Measurements from ENCODE around the gene ATXN7L3B. TPM values are rescaled to one million over a fixed set of nuclear protein-coding genes. Genes with fewer than 3 reads are reported as not detected.

The ATXN7L3B gene
- total RNA-seq, 1 donor from 2014 or later = 35.5 TPM

DNA sequence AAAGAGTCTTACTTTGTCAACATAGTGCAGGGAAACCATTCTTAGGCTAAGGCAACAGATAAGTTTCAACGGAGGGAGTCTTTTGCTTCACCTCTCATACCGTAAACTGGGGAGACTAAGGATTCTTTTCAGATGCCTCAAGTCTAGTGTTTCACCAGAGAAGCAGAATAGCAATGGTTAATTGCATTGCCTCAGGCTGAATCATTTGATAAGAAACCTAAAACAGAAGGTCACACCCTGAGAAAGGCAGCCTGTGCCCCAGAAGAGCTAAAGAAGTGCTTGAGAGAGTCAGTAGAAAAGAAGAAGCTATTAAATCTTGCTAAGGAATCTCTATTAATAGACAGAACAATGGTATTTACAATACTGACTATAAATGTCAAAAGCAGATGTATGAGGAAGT is 21.8 kb upstream of the ATXN7L3B start:
- H3K4me3 ChIP-seq (ENCODE audit: low read length in 3 of 3) = no peak overlapping the region
- H3K36me3 ChIP-seq (ENCODE audit: control insufficient read depth in 3 of 3, insufficient read depth in 3 of 3, low read length in 3 of 3) = no peaks in the 10 kb centered on the region
- no peak overlapping the region for H3K9ac ChIP-seq (ENCODE audit: low read depth in 1 of 3, low read length in 3 of 3)
- H3K4me1 ChIP-seq (ENCODE audit: control insufficient read depth in 3 of 3, insufficient read depth in 3 of 3, low read length in 3 of 3) = no peaks in the 10 kb centered on the region
- no peak overlapping the region for H3K27ac ChIP-seq (ENCODE audit: low read depth, low read length)
- H3K27me3 ChIP-seq (ENCODE audit: control insufficient read depth in 3 of 3, insufficient read depth in 3 of 3, low read length in 3 of 3) = peaks cover 0 to 2% (median 0%) of the 10 kb centered on the region in 3 donors
- H3K9me3 ChIP-seq (ENCODE audit: control insufficient read depth in 3 of 3, low read length in 3 of 3) = no peaks in the 10 kb centered on the region

- Histone ChIP-seq H3K9me3 (ENCODE audit: control insufficient read depth in 3 of 3, low read length in 3 of 3) (no peaks in the 10 kb centered on the region), H3K9ac (ENCODE audit: low read depth in 1 of 3, low read length in 3 of 3) (no peak overlapping the region), H3K36me3 (ENCODE audit: control insufficient read depth in 3 of 3, insufficient read depth in 3 of 3, low read length in 3 of 3) (no peaks in the 10 kb centered on the region), H3K27me3 (ENCODE audit: control insufficient read depth in 3 of 3, insufficient read depth in 3 of 3, low read length in 3 of 3) (no peaks in the 10 kb centered on the region), H3K4me3 (ENCODE audit: low read length in 3 of 3) (no peak overlapping the region), H3K27ac (ENCODE audit: low read depth, low read length) (no peak overlapping the region), H3K4me1 (ENCODE audit: control insufficient read depth in 3 of 3, insufficient read depth in 3 of 3, low read length in 3 of 3) (no peaks in the 10 kb centered on the region)
Observed at GRCh38 chr12:74526535-74526934, 11.1 kb upstream of the ATXN7L3B start.

DNA sequence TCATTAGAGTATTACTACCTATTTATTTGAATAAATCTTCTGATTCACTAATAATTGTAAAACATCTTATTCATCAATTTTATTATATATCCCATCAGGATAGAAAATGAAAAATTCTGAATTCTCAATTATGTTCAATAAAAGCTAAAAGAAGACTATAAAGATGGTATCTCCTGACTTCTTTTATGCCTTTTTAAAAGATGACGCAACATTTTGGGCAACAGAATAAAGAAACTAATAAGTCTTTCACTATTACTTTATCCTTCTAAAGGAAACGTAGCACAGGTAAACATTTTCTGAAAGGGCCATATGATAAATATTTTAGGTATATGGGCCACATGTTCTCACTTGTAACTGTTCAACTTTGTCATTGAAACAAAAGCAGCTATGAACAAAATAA is 10.1 kb upstream of the ATXN7L3B start:
- H3K27ac ChIP-seq (ENCODE audit: low read depth, low read length) = no peak overlapping the region
- no peaks in the 10 kb centered on the region for H3K27me3 ChIP-seq (ENCODE audit: control insufficient read depth in 3 of 3, insufficient read depth in 3 of 3, low read length in 3 of 3)
- no peaks in the 10 kb centered on the region for H3K9me3 ChIP-seq (ENCODE audit: control insufficient read depth in 3 of 3, low read length in 3 of 3)
- H3K4me3 ChIP-seq (ENCODE audit: low read length in 3 of 3) = no peak overlapping the region
- no peaks in the 10 kb centered on the region for H3K36me3 ChIP-seq (ENCODE audit: control insufficient read depth in 3 of 3, insufficient read depth in 3 of 3, low read length in 3 of 3)
- H3K4me1 ChIP-seq (ENCODE audit: control insufficient read depth in 3 of 3, insufficient read depth in 3 of 3, low read length in 3 of 3) = no peaks in the 10 kb centered on the region
- no peak overlapping the region for H3K9ac ChIP-seq (ENCODE audit: low read depth in 1 of 3, low read length in 3 of 3)

DNA sequence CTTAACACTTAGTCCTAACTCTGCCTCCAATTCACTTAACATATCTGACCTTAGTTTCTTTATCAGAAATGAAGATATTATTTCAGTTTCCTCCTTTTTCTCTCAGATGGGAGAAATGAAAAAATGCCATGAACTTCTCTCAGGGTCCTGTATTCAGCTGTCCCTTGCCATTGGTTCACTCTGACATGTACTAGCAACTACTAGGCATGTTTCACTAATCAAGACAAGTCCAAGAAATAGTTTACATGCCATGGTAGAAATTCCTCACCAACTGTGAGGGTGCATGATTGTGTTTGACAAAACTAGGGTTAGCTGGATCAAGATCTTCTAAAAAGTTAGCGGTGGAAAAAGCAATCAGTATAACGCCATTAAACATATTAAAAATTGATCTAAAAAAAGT is 7.0 kb upstream of the ATXN7L3B start:
- Histone ChIP-seq H3K27me3 (ENCODE audit: control insufficient read depth in 3 of 3, insufficient read depth in 3 of 3, low read length in 3 of 3) (no peaks in the 10 kb centered on the region), H3K9ac (ENCODE audit: low read depth in 1 of 3, low read length in 3 of 3) (no peak overlapping the region), H3K27ac (ENCODE audit: low read depth, low read length) (no peak overlapping the region), H3K9me3 (ENCODE audit: control insufficient read depth in 3 of 3, low read length in 3 of 3) (no peaks in the 10 kb centered on the region), H3K36me3 (ENCODE audit: control insufficient read depth in 3 of 3, insufficient read depth in 3 of 3, low read length in 3 of 3) (no peaks in the 10 kb centered on the region), H3K4me1 (ENCODE audit: control insufficient read depth in 3 of 3, insufficient read depth in 3 of 3, low read length in 3 of 3) (no peaks in the 10 kb centered on the region), H3K4me3 (ENCODE audit: low read length in 3 of 3) (no peak overlapping the region)

DNA sequence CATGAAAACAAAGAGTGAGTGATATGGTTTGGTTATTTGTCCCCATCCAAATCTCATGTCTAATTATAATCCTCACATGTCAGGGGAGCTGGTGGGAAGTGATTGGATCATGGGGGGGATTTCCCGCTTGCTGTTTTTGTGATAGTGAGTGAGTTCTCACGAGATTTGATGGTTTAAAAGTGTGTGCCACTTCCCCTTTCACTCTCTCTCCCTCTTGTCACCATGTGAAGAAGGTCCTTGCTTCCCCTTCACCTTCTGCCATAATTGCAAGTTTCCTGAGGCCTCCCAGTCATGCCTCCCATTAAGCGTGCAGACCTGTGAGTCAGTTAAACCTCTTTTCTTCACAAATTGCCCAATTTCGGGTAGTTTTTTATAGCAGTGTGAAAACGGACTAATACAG is 2.1 kb upstream of the ATXN7L3B start:
- Histone ChIP-seq H3K36me3 (ENCODE audit: control insufficient read depth in 3 of 3, insufficient read depth in 3 of 3, low read length in 3 of 3) (peaks cover 0 to 4% (median 2%) of the 10 kb centered on the region in 3 donors), H3K27ac (ENCODE audit: low read depth, low read length) (no peak overlapping the region), H3K4me3 (ENCODE audit: low read length in 3 of 3) (no peak overlapping the region), H3K9ac (ENCODE audit: low read depth in 1 of 3, low read length in 3 of 3) (no peak overlapping the region), H3K9me3 (ENCODE audit: control insufficient read depth in 3 of 3, low read length in 3 of 3) (no peaks in the 10 kb centered on the region), H3K27me3 (ENCODE audit: control insufficient read depth in 3 of 3, insufficient read depth in 3 of 3, low read length in 3 of 3) (no peaks in the 10 kb centered on the region), H3K4me1 (ENCODE audit: control insufficient read depth in 3 of 3, insufficient read depth in 3 of 3, low read length in 3 of 3) (peaks cover 20 to 21% (median 21%) of the 10 kb centered on the region in 3 donors)

DNA sequence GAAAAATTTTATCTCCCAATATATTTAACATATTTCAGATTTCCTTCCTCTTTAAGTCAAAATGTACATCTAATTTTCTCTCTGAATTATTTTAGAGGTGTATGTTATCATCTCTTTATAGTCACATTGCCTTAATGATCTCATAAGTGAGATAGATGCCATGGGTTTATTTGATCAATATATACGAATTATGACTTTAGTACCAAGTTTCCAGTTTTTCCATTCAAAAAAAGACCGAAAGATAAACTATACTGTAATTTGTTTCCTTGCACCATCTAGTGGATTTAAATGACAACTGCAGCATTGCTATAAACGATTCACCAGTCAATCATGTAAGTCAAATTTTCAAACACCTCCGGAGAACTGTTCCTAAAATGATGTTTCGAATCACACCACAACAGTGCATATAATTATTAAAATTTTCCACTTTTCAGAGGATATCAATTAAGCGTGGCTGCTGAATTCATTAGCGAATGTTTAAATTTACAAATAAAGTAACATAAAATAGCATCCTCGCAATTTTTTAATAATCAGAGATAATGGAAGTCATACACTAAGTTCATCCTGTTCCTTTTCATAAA is 419 bp upstream of the ATXN7L3B start:
- H3K9me3 ChIP-seq (ENCODE audit: control insufficient read depth in 3 of 3, low read length in 3 of 3) = no peaks in the 10 kb centered on the region
- H3K36me3 ChIP-seq (ENCODE audit: control insufficient read depth in 3 of 3, insufficient read depth in 3 of 3, low read length in 3 of 3) = peaks cover 0 to 13% (median 2%) of the 10 kb centered on the region in 3 donors
- peaks cover 26 to 35% (median 27%) of the 10 kb centered on the region in 3 donors for H3K4me1 ChIP-seq (ENCODE audit: control insufficient read depth in 3 of 3, insufficient read depth in 3 of 3, low read length in 3 of 3)
- H3K27me3 ChIP-seq (ENCODE audit: control insufficient read depth in 3 of 3, insufficient read depth in 3 of 3, low read length in 3 of 3) = no peaks in the 10 kb centered on the region
- H3K9ac ChIP-seq (ENCODE audit: low read depth in 1 of 3, low read length in 3 of 3) = peak overlapping the region; percentile 98 to 100 (median 99)
- peak overlapping the region; percentile 97 for H3K4me3 ChIP-seq (ENCODE audit: low read length in 3 of 3)
- peak overlapping the region; percentile 95 for H3K27ac ChIP-seq (ENCODE audit: low read depth, low read length)

DNA sequence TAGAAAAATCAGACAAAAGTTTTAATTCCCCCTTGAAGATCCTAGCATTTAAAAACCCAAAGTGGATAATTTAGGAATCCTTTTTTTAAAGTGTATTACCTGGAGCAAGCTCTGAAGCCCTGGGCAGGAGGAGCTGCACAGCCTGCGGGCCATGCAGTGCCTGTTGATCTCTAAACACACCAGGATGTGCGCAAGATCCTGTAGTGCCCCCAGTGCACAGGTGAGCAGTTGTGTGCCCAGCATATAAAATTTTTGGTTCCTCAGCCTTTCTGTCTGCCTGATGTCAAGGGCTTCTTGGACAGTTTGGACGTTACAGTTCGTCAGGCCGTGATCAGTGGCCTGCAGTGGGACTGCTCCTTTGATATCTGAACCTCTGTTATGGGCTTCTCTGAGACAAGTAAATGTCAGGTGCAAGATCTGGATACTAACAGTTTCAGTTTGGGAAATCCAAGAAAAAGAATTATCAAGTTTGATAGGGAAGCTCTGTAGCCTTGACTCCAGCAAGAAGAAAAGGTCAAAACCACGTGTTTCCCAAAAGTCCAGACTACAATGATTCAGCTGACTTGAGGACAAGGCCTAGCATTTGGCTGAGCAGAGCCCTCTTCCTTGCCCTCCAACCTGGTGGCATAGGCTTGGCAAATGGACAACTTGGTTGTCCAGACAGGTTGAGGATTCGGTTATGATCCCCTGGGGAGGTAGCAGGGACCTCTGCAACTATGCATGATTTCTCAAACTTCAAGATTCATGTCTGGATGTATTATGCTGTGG is 1.0 kb downstream of the ATXN7L3B start:
- Histone ChIP-seq H3K9me3 (ENCODE audit: control insufficient read depth in 3 of 3, low read length in 3 of 3) (no peaks in the 10 kb centered on the region), H3K27me3 (ENCODE audit: control insufficient read depth in 3 of 3, insufficient read depth in 3 of 3, low read length in 3 of 3) (no peaks in the 10 kb centered on the region), H3K36me3 (ENCODE audit: control insufficient read depth in 3 of 3, insufficient read depth in 3 of 3, low read length in 3 of 3) (peaks cover 0 to 13% (median 2%) of the 10 kb centered on the region in 3 donors), H3K4me3 (ENCODE audit: low read length in 3 of 3) (peak overlapping the region; percentile 97), H3K27ac (ENCODE audit: low read depth, low read length) (peak overlapping the region; percentile 95), H3K9ac (ENCODE audit: low read depth in 1 of 3, low read length in 3 of 3) (peak overlapping the region; percentile 98 to 100 (median 99)), H3K4me1 (ENCODE audit: control insufficient read depth in 3 of 3, insufficient read depth in 3 of 3, low read length in 3 of 3) (peaks cover 26 to 35% (median 27%) of the 10 kb centered on the region in 3 donors)

- peaks cover 26 to 35% (median 27%) of the 10 kb centered on the region in 3 donors for H3K4me1 ChIP-seq (ENCODE audit: control insufficient read depth in 3 of 3, insufficient read depth in 3 of 3, low read length in 3 of 3)
Observed at GRCh38 chr12:74539261-74539660, 1.6 kb downstream of the ATXN7L3B start.

DNA sequence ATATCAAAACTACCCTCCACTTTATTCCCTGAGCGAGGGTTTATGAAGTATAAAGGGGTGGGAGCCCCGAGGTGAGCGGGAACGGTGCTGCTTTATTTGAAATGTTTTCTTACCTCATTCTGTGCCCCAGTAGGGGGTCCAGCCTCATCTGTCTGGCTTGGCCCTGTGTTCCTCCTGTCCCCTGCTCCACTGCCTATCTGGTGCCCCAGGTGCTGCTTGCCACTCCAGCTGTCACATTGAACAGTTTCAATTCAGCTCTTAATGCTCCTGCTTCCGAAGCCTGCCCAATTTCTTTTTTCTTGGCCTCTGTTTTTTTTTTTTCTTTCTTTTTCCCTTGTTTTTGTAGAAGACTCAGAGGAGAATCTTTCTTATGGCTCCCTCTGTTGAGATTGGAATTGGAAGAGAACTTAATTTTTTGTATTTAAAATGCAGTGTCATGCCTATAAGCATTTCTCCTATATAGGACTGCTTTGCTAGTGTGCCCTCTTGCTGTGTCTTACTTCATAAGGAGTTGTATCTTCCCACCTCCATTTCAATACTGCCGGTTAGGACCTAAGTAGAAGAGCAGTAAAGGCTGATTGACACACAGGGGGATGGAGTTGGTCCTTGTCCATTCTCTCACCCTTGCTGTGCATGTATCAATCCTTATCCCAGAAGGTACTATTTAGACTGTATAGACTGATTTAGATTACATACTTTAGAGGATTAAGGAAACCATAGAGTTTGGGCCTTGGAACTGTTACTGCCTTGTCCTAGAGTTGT is 2.3 kb downstream of the ATXN7L3B start:
- H3K9me3 ChIP-seq (ENCODE audit: control insufficient read depth in 3 of 3, low read length in 3 of 3) = no peaks in the 10 kb centered on the region
- peak overlapping the region; percentile 98 to 100 (median 99) for H3K9ac ChIP-seq (ENCODE audit: low read depth in 1 of 3, low read length in 3 of 3)
- H3K4me3 ChIP-seq (ENCODE audit: low read length in 3 of 3) = peak overlapping the region; percentile 97
- no peaks in the 10 kb centered on the region for H3K27me3 ChIP-seq (ENCODE audit: control insufficient read depth in 3 of 3, insufficient read depth in 3 of 3, low read length in 3 of 3)
- peaks cover 0 to 13% (median 2%) of the 10 kb centered on the region in 3 donors for H3K36me3 ChIP-seq (ENCODE audit: control insufficient read depth in 3 of 3, insufficient read depth in 3 of 3, low read length in 3 of 3)
- peaks cover 26 to 35% (median 27%) of the 10 kb centered on the region in 3 donors for H3K4me1 ChIP-seq (ENCODE audit: control insufficient read depth in 3 of 3, insufficient read depth in 3 of 3, low read length in 3 of 3)
- peak overlapping the region; percentile 1 for H3K27ac ChIP-seq (ENCODE audit: low read depth, low read length)

More at GRCh38 chr12:74539261-74539660, 1.6 kb downstream of the ATXN7L3B start:
- Histone ChIP-seq H3K36me3 (ENCODE audit: control insufficient read depth in 3 of 3, insufficient read depth in 3 of 3, low read length in 3 of 3) (peaks cover 0 to 13% (median 2%) of the 10 kb centered on the region in 3 donors), H3K9ac (ENCODE audit: low read depth in 1 of 3, low read length in 3 of 3) (peak overlapping the region; percentile 98 to 100 (median 99)), H3K4me3 (ENCODE audit: low read length in 3 of 3) (peak overlapping the region; percentile 97), H3K9me3 (ENCODE audit: control insufficient read depth in 3 of 3, low read length in 3 of 3) (no peaks in the 10 kb centered on the region), H3K27me3 (ENCODE audit: control insufficient read depth in 3 of 3, insufficient read depth in 3 of 3, low read length in 3 of 3) (no peaks in the 10 kb centered on the region), H3K27ac (ENCODE audit: low read depth, low read length) (peak overlapping the region; percentile 95)
